H1 (cell line): ENCODE data around the gene YOD1. TPM values are rescaled to one million over a fixed set of nuclear protein-coding genes. Genes with fewer than 3 reads are reported as not detected.

Experiments used
- SIN3A ChIP-seq, 2 experiments: IDR thresholded peaks in 1 of 2; conservative IDR thresholded peaks in 1 of 2; 2 replicates each; pipeline ENCODE4 v1.6.1; 2011 to 2012; ENCODE audit warnings: low read length in 2 of 2, improper control_type of control experiment in 1 of 2, low read depth in 1 of 2, mild to moderate bottlenecking in 1 of 2
- polyA plus RNA-seq, 7 experiments: library from polyadenylated mRNA; depleted of rRNA in 3 of 7; stranded (reverse) in 5 of 7; unstranded in 2 of 7; fragments of >200 nt in 5 of 7; fragments of 200-250 nt in 2 of 7; gene quantifications; 1 replicate in 5 of 7; 2 replicates in 1 of 7; 4 replicates in 1 of 7; pipeline versions ENCODE4 v1.2.1 to v1.2.3, GENCODE V29; 2011 to 2013; ENCODE audit warnings: missing spikeins in 2 of 7, mixed read lengths in 2 of 7
- total RNA-seq: library from RNA; stranded (reverse); fragmentation: NEBNext Ultra II Directional; extraction: Animal tissue kit (Norgen Biotek cat#: 25700); gene quantifications from 2 replicates; pipeline ENCODE4 v1.2.1, GENCODE V29; 2021

YOD1 gene
- total and polyA plus RNA-seq, 2 of the 8 experiments (the other 6 are each of a cell fraction or from before 2014, with no cell fraction given), result 1.9 to 11.8 TPM

DNA sequence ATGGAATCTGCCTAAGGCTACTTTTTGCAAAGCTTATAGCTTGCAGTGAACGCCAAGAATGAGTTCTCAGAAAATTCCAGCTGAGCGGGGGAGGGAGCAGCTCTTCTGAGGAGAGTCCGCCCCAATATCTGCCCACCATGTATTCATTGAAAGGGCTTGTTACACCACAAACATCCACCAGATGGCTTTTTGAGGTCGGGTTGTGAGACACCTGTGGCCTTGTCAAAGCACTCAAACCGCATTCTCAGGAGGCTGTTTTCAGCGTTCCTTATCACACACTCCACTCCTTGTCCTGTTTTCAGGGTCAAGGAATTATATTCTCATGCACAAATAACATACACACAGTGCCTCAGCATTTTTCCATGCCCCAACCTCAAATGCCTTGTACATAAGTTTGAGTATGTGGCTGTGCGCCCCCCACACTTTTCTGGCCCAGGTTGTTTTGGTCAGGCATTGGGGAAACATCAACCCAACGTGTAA, 33.7 kb upstream of the YOD1 start (continued):
- no peak for TF ChIP-seq SIN3A (conservative IDR thresholded peaks at IDR 0.05 in 1 of 2, IDR thresholded peaks at IDR 0.05 in 1 of 2; ENCODE audit: low read depth in 1 of 2, low read length in 2 of 2)
